Esophagus squamous epithelium (tissue), 5 donors: ENCODE data around the gene TESK2. TPM values are rescaled to one million over a fixed set of nuclear protein-coding genes. Genes with fewer than 3 reads are reported as not detected.

Experiments
- DNase-seq: peaks from one replicate; lab custom pipeline; 2025; lab: John Stamatoyannopoulos, UW
- H3K27ac ChIP-seq, 4 donors: fragments of 200-600 bp; sonication (generic); one replicate each; pipeline ENCODE4 v1.5.1; 2016 to 2019; ENCODE audit warnings: mild to moderate bottlenecking in 1 of 4
- H3K27me3 ChIP-seq, 4 donors: fragments of 200-600 bp; sonication (generic); 1 replicate in 3 of 4; 2 replicates in 1 of 4; pipeline versions ENCODE4 v1.5.1 to v1.6.0; 2017 to 2021; ENCODE audit warnings: antibody characterized with exemption in 1 of 4
- H3K36me3 ChIP-seq, 3 donors: fragments of 200-600 bp; sonication (generic); one replicate each; pipeline ENCODE4 v1.5.1; 2016 to 2019
- H3K4me1 ChIP-seq, 3 donors: fragments of 200-600 bp; sonication (generic); one replicate each; pipeline ENCODE4 v1.5.1; 2017 to 2019
- H3K4me3 ChIP-seq, 4 donors: fragments of 200-600 bp; sonication (generic); 1 replicate in 3 of 4; 2 replicates in 1 of 4; pipeline ENCODE4 v1.5.1; 2016 to 2019; ENCODE audit warnings: mild to moderate bottlenecking in 2 of 4, moderate library complexity in 1 of 4
- H3K9me3 ChIP-seq, 3 donors: fragments of 200-600 bp; sonication (generic); one replicate each; pipeline ENCODE4 v1.5.1; 2016 to 2019
- POLR2A ChIP-seq, 4 donors: fragments of 450-650 bp; IDR thresholded peaks; one replicate each; pipeline ENCODE4 v1.6.1; 2017; ENCODE audit warnings: antibody characterized with exemption in 4 of 4, mild to moderate bottlenecking in 4 of 4, moderate library complexity in 3 of 4
- WGBS, 2 donors: methylation state at CpG; one replicate each; pipeline ENCODE4 v1.1.5; 2018; 5-methylcytosine and 5-hydroxymethylcytosine counted together
- intact Hi-C: fragments of 100-400 bp; cut with DNase I; formaldehyde crosslinking; loops from one replicate; pipeline ENCODE4 v1.15.0; 2022
- total RNA-seq, 4 donors: library from RNA; depleted of rRNA; stranded (reverse); fragments of >200 nt; gene quantifications; one replicate each; pipeline ENCODE4 v1.1.0, GENCODE V29; 2016
- TF ChIP-seq, protein P1 (sequence below), 6 experiments: fragments of 450-650 bp in 4 of 6; fragments of 200-600 bp in 2 of 6; sonication (generic) in 2 of 6; IDR thresholded peaks; one replicate each; pipeline ENCODE4 v1.5.1; 2016 to 2019; ENCODE audit warnings: antibody characterized with exemption in 6 of 6, mild to moderate bottlenecking in 4 of 6, moderate library complexity in 4 of 6
- donor health status: DM: yes; HTN: yes; CAD: no.

Gene TESK2
- total RNA-seq, 4 donors from 2014 or later = 4.2 to 8.4 (median 5.9) TPM

DNA sequence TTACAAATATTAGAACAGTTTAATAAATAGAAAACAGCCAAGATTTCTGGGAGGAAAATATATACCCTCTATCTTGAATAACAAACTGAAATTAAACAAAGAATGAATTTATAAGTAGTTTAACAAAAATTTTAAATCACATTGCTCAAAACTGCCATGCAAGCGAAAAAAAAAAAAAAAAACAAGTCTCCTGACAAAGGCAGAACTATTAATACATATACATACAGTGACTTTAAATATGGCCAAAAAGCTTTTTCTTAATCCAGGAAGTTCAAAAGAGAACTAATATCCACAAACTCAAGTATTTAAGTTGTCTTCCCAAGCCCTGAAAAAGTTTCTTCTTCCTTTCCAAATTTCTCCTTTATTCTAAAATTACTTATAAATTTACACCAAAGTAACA, 87.2 kb downstream of the TESK2 start:
- H3K27ac ChIP-seq = peak overlapping the region; percentile 77 to 86 (median 82)

DNA sequence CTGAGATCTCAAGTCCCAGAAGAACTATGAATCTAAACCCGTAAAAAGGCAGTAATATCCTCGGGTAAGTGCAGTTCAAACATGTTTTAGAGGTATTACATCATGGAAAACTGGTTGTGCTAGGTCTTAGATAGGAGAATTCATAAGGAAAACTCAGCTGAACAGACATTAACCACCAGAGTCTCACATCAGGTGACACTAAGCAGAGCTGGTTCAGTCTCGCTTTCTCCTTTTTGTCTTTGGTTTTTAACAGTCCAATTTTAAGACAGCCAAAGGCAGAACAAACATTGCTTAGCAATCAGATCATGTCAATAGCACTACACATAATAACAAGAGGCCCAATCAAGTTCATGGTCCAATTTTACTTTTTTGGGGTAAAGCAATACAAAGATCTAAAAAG, 87.7 kb downstream of the TESK2 start:
- no peaks in the 10 kb centered on the region for H3K36me3 ChIP-seq
- intact Hi-C loops = no loop called here
- H3K27ac ChIP-seq = peak overlapping the region; percentile 77 to 86 (median 82)
- H3K9me3 ChIP-seq = no peaks in the 10 kb centered on the region
- DNase-seq = no peak
- 48 to 52% methylated on average over 3 of the region's 3 CpGs for WGBS, 2 donors
- H3K27me3 ChIP-seq = no peaks in the 10 kb centered on the region
- TF ChIP-seq, protein P1, sequence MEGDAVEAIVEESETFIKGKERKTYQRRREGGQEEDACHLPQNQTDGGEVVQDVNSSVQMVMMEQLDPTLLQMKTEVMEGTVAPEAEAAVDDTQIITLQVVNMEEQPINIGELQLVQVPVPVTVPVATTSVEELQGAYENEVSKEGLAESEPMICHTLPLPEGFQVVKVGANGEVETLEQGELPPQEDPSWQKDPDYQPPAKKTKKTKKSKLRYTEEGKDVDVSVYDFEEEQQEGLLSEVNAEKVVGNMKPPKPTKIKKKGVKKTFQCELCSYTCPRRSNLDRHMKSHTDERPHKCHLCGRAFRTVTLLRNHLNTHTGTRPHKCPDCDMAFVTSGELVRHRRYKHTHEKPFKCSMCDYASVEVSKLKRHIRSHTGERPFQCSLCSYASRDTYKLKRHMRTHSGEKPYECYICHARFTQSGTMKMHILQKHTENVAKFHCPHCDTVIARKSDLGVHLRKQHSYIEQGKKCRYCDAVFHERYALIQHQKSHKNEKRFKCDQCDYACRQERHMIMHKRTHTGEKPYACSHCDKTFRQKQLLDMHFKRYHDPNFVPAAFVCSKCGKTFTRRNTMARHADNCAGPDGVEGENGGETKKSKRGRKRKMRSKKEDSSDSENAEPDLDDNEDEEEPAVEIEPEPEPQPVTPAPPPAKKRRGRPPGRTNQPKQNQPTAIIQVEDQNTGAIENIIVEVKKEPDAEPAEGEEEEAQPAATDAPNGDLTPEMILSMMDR (IDR thresholded peaks at IDR 0.05) = no peak
- TF ChIP-seq POLR2A (IDR thresholded peaks at IDR 0.05) = no peak
- H3K4me1 ChIP-seq = peaks cover 3 to 46% (median 11%) of the 10 kb centered on the region in 3 donors
- no peak overlapping the region for H3K4me3 ChIP-seq

More for the DNA sequence above, 87.2 kb downstream of the TESK2 start:
- H3K9me3 ChIP-seq = no peaks in the 10 kb centered on the region
- no peaks in the 10 kb centered on the region for H3K27me3 ChIP-seq
- 52 to 60% methylated on average over 1 of the region's 1 CpG for WGBS, 2 donors
- intact Hi-C loops = no loop called here
- peaks cover 3 to 46% (median 11%) of the 10 kb centered on the region in 3 donors for H3K4me1 ChIP-seq
- DNase-seq = no peak
- TF ChIP-seq POLR2A (IDR thresholded peaks at IDR 0.05) = no peak
- TF ChIP-seq, protein P1 (IDR thresholded peaks at IDR 0.05) = no peak
- H3K36me3 ChIP-seq = no peaks in the 10 kb centered on the region
- no peak overlapping the region for H3K4me3 ChIP-seq

DNA sequence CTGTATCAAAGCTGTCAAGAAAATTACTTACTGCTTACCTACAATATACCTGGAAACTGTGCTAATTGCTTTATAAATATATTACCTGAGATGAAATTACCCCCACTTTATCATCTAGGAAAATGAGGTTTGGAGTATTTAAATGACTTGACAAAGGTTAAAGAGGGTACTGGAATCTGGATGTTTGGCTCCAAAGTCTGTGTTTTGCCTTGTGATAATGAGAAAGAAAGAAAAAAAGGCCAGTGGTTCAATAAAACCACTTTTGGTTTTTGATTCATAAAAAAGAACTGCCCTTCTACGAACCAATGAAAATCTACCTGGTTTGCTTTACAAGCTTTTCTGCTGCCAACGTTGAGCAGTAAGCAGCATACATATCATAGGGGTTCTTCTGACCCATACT, 89.4 kb downstream of the TESK2 start:
- TF ChIP-seq, protein P1 (IDR thresholded peaks at IDR 0.05) = no peak
- no peak for DNase-seq

DNA sequence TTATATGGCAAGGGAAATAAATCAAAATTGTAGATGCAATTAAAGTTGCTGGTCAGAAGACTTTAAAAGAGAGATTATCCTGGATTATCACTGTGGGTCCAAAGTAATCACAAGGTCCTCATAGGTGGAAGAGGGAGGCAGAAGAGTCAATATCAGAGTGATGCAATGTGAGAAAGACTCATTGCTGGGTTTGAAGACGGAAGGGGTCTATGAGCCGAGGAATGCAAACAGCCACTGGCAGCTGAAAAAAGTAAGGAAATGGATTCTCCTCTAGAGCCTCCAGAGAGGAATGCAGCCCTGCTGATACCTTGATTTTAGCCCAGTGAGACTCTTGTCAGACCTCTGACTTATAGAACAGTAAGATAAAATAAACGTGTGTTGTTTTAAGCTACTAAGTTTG, 90.9 kb downstream of the TESK2 start:
- 76 to 93% methylated on average over 3 of the region's 3 CpGs for WGBS, 2 donors
- no peak for TF ChIP-seq POLR2A (IDR thresholded peaks at IDR 0.05)
- TF ChIP-seq, protein P1 (IDR thresholded peaks at IDR 0.05) = no peak
- DNase-seq = no peak

More for the DNA sequence above, 89.4 kb downstream of the TESK2 start:
- Histone ChIP-seq H3K4me1 (peaks cover 3 to 37% (median 11%) of the 10 kb centered on the region in 3 donors), H3K9me3 (no peaks in the 10 kb centered on the region), H3K27ac (peak overlapping the region in 2 of 4 donors; percentile 86), H3K36me3 (no peaks in the 10 kb centered on the region), H3K4me3 (no peak overlapping the region), H3K27me3 (no peaks in the 10 kb centered on the region)
- 48 to 83% methylated on average over 2 of the region's 2 CpGs for WGBS, 2 donors
- intact Hi-C loops = no loop called here

DNA sequence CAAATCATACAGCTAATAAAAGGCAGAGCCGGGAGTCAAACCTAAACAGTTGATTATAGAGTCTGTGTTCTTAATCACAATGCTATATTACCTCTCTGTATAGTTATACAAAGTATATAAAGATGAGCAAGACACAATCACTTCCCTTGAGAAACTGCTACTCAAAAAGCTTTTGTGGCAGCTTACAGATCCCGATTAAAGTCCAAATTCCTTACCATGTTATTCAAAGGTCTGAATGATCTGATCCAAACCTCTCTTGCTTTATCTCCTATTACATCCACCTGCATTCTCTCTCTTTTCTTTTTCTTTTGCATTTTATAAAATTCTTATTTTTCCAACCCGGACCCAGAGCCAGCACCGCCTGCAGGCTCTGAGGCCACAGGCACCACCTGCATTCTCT, 93.7 kb downstream of the TESK2 start:
- Histone ChIP-seq H3K27me3 (no peaks in the 10 kb centered on the region), H3K4me1 (peaks cover 0 to 44% (median 15%) of the 10 kb centered on the region in 3 donors), H3K36me3 (no peaks in the 10 kb centered on the region), H3K27ac (no peak overlapping the region), H3K9me3 (no peaks in the 10 kb centered on the region), H3K4me3 (no peak overlapping the region)
- WGBS, 2 donors = 92 to 98% methylated on average over 4 of the region's 4 CpGs
- intact Hi-C loops = no loop called here
- TF ChIP-seq, protein P1 (IDR thresholded peaks at IDR 0.05) = no peak
- no peak for TF ChIP-seq POLR2A (IDR thresholded peaks at IDR 0.05)
- DNase-seq = no peak

More for the DNA sequence above, 90.9 kb downstream of the TESK2 start:
- Histone ChIP-seq H3K36me3 (no peaks in the 10 kb centered on the region), H3K4me3 (no peak overlapping the region), H3K27me3 (no peaks in the 10 kb centered on the region), H3K27ac (no peak overlapping the region), H3K4me1 (peaks cover 3 to 45% (median 11%) of the 10 kb centered on the region in 3 donors), H3K9me3 (no peaks in the 10 kb centered on the region)
- intact Hi-C loops = no loop called here
